H1 (cell line): ENCODE results near the gene GRM7. TPM values are rescaled to one million over a fixed set of nuclear protein-coding genes. Genes with fewer than 3 reads are reported as not detected.

ENCODE experiments used
- CTCF ChIA-PET: fragments of 300-600 bp; sonication (Branson Sonifier 250); formaldehyde crosslinking; loops from one replicate; lab custom pipeline; 2021; ENCODE audit not compliant: partially characterized antibody; lab: Charles Lee
- POLR2A ChIA-PET: fragments of 300-600 bp; sonication (Branson Sonifier 250); formaldehyde crosslinking; loops from one replicate; lab custom pipeline; 2021; ENCODE audit warnings: inconsistent platforms; ENCODE audit not compliant: partially characterized antibody; lab: Charles Lee
- DNase-seq, 2 experiments: peaks; one replicate each; pipeline versions ENCODE4 v3.0.0 to v3.0.0-alpha.2; 2010 to 2022; ENCODE audit warnings: low spot score in 2 of 2, low read depth in 1 of 2, mixed read lengths in 1 of 2
- FAIRE-seq: peaks from 2 replicates; lab custom pipeline; 2011; peaks lifted over from hg19 to GRCh38; lab: Jason Lieb, UNC
- H2AFZ ChIP-seq: 2 replicates; pipeline ENCODE4 v1.8.1; 2012; ENCODE audit warnings: low read length, inconsistent platforms
- H2AK5ac ChIP-seq: 2 replicates; pipeline ENCODE4 v1.6.1; 2013; ENCODE audit warnings: low read depth, low read length
- H2BK120ac ChIP-seq: replicated peaks from 2 replicates; pipeline ENCODE3; 2013; ENCODE audit warnings: low read depth, low read length, inconsistent platforms
- H2BK12ac ChIP-seq: 2 replicates; pipeline ENCODE4 v1.6.1; 2013; ENCODE audit warnings: low read depth, low read length
- H2BK15ac ChIP-seq: 2 replicates; pipeline ENCODE4 v1.6.1; 2013; ENCODE audit warnings: low read length
- H2BK20ac ChIP-seq: 2 replicates; pipeline ENCODE4 v1.6.1; 2013; ENCODE audit warnings: low read length
- H2BK5ac ChIP-seq: 2 replicates; pipeline ENCODE4 v1.6.1; 2013; ENCODE audit warnings: low read depth, low read length
- H3K14ac ChIP-seq: 2 replicates; pipeline ENCODE4 v1.6.1; 2013; ENCODE audit warnings: inconsistent platforms; ENCODE audit not compliant: insufficient read length
- H3K18ac ChIP-seq: 2 replicates; pipeline ENCODE4 v1.6.1; 2013; ENCODE audit warnings: low read length; ENCODE audit errors: extremely low read depth
- H3K23ac ChIP-seq: 2 replicates; pipeline ENCODE4 v1.6.1; 2013; ENCODE audit warnings: inconsistent platforms; ENCODE audit not compliant: insufficient read length
- H3K23me2 ChIP-seq: 2 replicates; pipeline ENCODE4 v1.6.1; 2013; ENCODE audit warnings: low read depth, low read length
- H3K27ac ChIP-seq: 2 replicates; pipeline ENCODE4 v1.6.1; 2011; ENCODE audit warnings: low read depth, low read length, inconsistent platforms
- H3K27me3 ChIP-seq, 4 experiments: replicated peaks in 1 of 4; 1 replicate in 1 of 4; 2 replicates in 3 of 4; pipeline versions ENCODE4 v1.6.1 to v1.8.1; 2011 to 2013; ENCODE audit warnings: low read length in 3 of 4, mild to moderate bottlenecking in 3 of 4, inconsistent platforms in 2 of 4, mixed read lengths in 2 of 4, moderate library complexity in 1 of 4; ENCODE audit not compliant: control insufficient read depth in 3 of 4, insufficient read depth in 3 of 4; ENCODE audit errors: extremely low read depth in 1 of 4
- H3K36me3 ChIP-seq, 4 experiments: 2 replicates each; pipeline versions ENCODE4 v1.6.1 to v1.8.1; 2011 to 2013; ENCODE audit warnings: mild to moderate bottlenecking in 4 of 4, low read length in 3 of 4, moderate library complexity in 2 of 4, control low read depth in 1 of 4, inconsistent platforms in 1 of 4; ENCODE audit not compliant: insufficient read depth in 4 of 4, control insufficient read depth in 2 of 4
- H3K4ac ChIP-seq: replicated peaks from 2 replicates; pipeline ENCODE3; 2013; ENCODE audit warnings: low read length, low read depth, mixed read lengths, inconsistent platforms; ENCODE audit not compliant: insufficient read length
- H3K4me1 ChIP-seq, 4 experiments: replicated peaks in 1 of 4; 1 replicate in 1 of 4; 2 replicates in 3 of 4; pipeline versions ENCODE4 v1.6.1 to v1.8.1; 2011 to 2013; ENCODE audit warnings: low read length in 3 of 4, inconsistent platforms in 2 of 4, mixed read lengths in 1 of 4; ENCODE audit not compliant: insufficient read depth in 4 of 4, control insufficient read depth in 3 of 4
- H3K4me2 ChIP-seq, 2 experiments: 2 replicates each; pipeline versions ENCODE4 v1.6.1 to v1.8.1; 2011 to 2013; ENCODE audit warnings: low read depth in 2 of 2, low read length in 2 of 2, control low read depth in 1 of 2, inconsistent platforms in 1 of 2, mild to moderate bottlenecking in 1 of 2; ENCODE audit not compliant: insufficient read depth in 1 of 2
- H3K4me3 ChIP-seq, 4 experiments: fragments of 200-600, 300-600 bp in 1 of 4; sonication (generic), shearing (Covaris generic), sonication (Bioruptor Twin) in 1 of 4; 2 replicates each; pipeline versions ENCODE4 v1.5.1 to v1.8.1; 2011 to 2016; ENCODE audit warnings: low read length in 4 of 4, low read depth in 3 of 4, control low read depth in 2 of 4, inconsistent platforms in 2 of 4, mild to moderate bottlenecking in 2 of 4, mixed read lengths in 1 of 4, moderate library complexity in 1 of 4; ENCODE audit not compliant: insufficient read depth in 2 of 4; ENCODE audit errors: extremely low read depth in 1 of 4
- H3K56ac ChIP-seq: replicated peaks from 2 replicates; pipeline ENCODE3; 2013; ENCODE audit warnings: low read depth, mild to moderate bottlenecking, mixed read lengths, low read length, inconsistent platforms; ENCODE audit not compliant: insufficient read length
- H3K79me1 ChIP-seq: 2 replicates; pipeline ENCODE4 v1.6.1; 2013; ENCODE audit warnings: low read depth, low read length, control low read depth
- H3K79me2 ChIP-seq, 2 experiments: 2 replicates each; pipeline versions ENCODE4 v1.6.1 to v1.8.1; 2012 to 2013; ENCODE audit warnings: low read length in 2 of 2, mild to moderate bottlenecking in 2 of 2, inconsistent platforms in 1 of 2; ENCODE audit not compliant: insufficient read depth in 2 of 2, control insufficient read depth in 1 of 2
- H3K9ac ChIP-seq, 4 experiments: replicated peaks in 1 of 4; 1 replicate in 1 of 4; 2 replicates in 3 of 4; pipeline versions ENCODE4 v1.6.1 to v1.8.1; 2011 to 2013; ENCODE audit warnings: low read depth in 3 of 4, low read length in 3 of 4, control low read depth in 2 of 4, mild to moderate bottlenecking in 2 of 4, moderate library complexity in 2 of 4, inconsistent platforms in 1 of 4; ENCODE audit errors: extremely low read depth in 1 of 4
- H3K9me3 ChIP-seq, 2 experiments: 2 replicates each; pipeline versions ENCODE4 v1.6.1 to v1.8.1; 2012 to 2013; ENCODE audit warnings: mild to moderate bottlenecking in 2 of 2, moderate library complexity in 2 of 2, control low read depth in 1 of 2, inconsistent platforms in 1 of 2, low read depth in 1 of 2, low read length in 1 of 2, mixed read lengths in 1 of 2; ENCODE audit not compliant: insufficient read depth in 2 of 2
- H4K20me1 ChIP-seq, 2 experiments: replicated peaks in 1 of 2; 2 replicates each; pipeline versions ENCODE3 to v1.8.1; 2011 to 2013; ENCODE audit warnings: inconsistent platforms in 2 of 2, low read length in 2 of 2, mild to moderate bottlenecking in 1 of 2; ENCODE audit not compliant: insufficient read depth in 2 of 2, control insufficient read depth in 1 of 2
- H4K5ac ChIP-seq: 2 replicates; pipeline ENCODE4 v1.6.1; 2013; ENCODE audit warnings: low read length, low read depth, mixed read lengths, inconsistent platforms; ENCODE audit not compliant: insufficient read length
- H4K8ac ChIP-seq: 2 replicates; pipeline ENCODE4 v1.8.0; 2013; ENCODE audit warnings: mild to moderate bottlenecking, moderate library complexity, low read length, inconsistent platforms; ENCODE audit not compliant: insufficient read depth; ENCODE audit errors: extremely low read depth
- H4K91ac ChIP-seq: replicated peaks from 2 replicates; pipeline ENCODE3; 2013; ENCODE audit warnings: low read length, mixed read lengths, inconsistent platforms; ENCODE audit not compliant: insufficient read length
- BRCA1 ChIP-seq: IDR thresholded peaks from 2 replicates; pipeline ENCODE4 v1.6.1; 2012; ENCODE audit warnings: low read depth, low read length, improper control_type of control experiment
- CEBPB ChIP-seq: IDR thresholded peaks from 2 replicates; pipeline ENCODE4 v1.6.1; 2012; ENCODE audit warnings: low read depth, low read length
- CTCF ChIP-seq, 3 experiments: IDR thresholded peaks; 1 replicate in 2 of 3; 2 replicates in 1 of 3; pipeline versions ENCODE4 v1.5.1 to v1.6.1; 2011; ENCODE audit warnings: low read length in 3 of 3, mild to moderate bottlenecking in 3 of 3, inconsistent platforms in 2 of 3, low read depth in 1 of 3, moderate library complexity in 1 of 3; ENCODE audit not compliant: insufficient read depth in 1 of 3; ENCODE audit errors: control extremely low read depth in 1 of 3
- GABPA ChIP-seq: IDR thresholded peaks from 2 replicates; pipeline ENCODE4 v1.6.1; 2011; ENCODE audit warnings: mild to moderate bottlenecking, low read length, moderate library complexity, borderline replicate concordance; ENCODE audit not compliant: insufficient read depth
- WGBS, 2 experiments: shearing (Covaris generic) in 1 of 2; methylation state at CpG; one replicate each; pipeline versions ENCODE4 v1.1.6 to v1.1.7; 2013 to 2015; ENCODE audit warnings: low lambda C conversion rate in 2 of 2, mixed read lengths in 2 of 2, inconsistent platforms in 1 of 2, low coverage in 1 of 2, missing lambda C conversion rate in 1 of 2; ENCODE audit not compliant: insufficient replicate concordance in 2 of 2, insufficient coverage in 1 of 2, insufficient read length in 1 of 2; ENCODE audit errors: extremely low coverage in 1 of 2, missing lambda C conversion rate in 1 of 2; 5-methylcytosine and 5-hydroxymethylcytosine counted together
- polyA plus RNA-seq, 7 experiments: library from polyadenylated mRNA; depleted of rRNA in 3 of 7; stranded (reverse) in 5 of 7; unstranded in 2 of 7; fragments of >200 nt in 5 of 7; fragments of 200-250 nt in 2 of 7; gene quantifications; 1 replicate in 5 of 7; 2 replicates in 1 of 7; 4 replicates in 1 of 7; pipeline versions ENCODE4 v1.2.1 to v1.2.3, GENCODE V29; 2011 to 2013; ENCODE audit warnings: missing spikeins in 2 of 7, mixed read lengths in 2 of 7
- total RNA-seq: library from RNA; stranded (reverse); fragmentation: NEBNext Ultra II Directional; extraction: Animal tissue kit (Norgen Biotek cat#: 25700); gene quantifications from 2 replicates; pipeline ENCODE4 v1.2.1, GENCODE V29; 2021

Gene GRM7
- total and polyA plus RNA-seq, 2 of the 8 experiments (the other 6 are each of a cell fraction or from before 2014, with no cell fraction given): 0.17 to 0.24 TPM

GRCh38 chr3:7421065-7421464 is 560.1 kb downstream of the GRM7 start:
- no peak overlapping the region for H2AFZ ChIP-seq
- H3K9me3 ChIP-seq: no peaks in the 10 kb centered on the region
- no peak overlapping the region for H3K56ac ChIP-seq
- H3K9ac ChIP-seq: no peak overlapping the region
- H4K20me1 ChIP-seq: no peaks in the 10 kb centered on the region
- POLR2A ChIA-PET: no interaction called here
- no peak overlapping the region for H4K5ac ChIP-seq
- H2BK15ac ChIP-seq: no peak overlapping the region
- no peaks in the 10 kb centered on the region for H3K79me1 ChIP-seq
- no peak overlapping the region for H3K27ac ChIP-seq
- H3K4ac ChIP-seq: no peak overlapping the region
- H3K27me3 ChIP-seq: no peaks in the 10 kb centered on the region
- no peaks in the 10 kb centered on the region for H3K4me1 ChIP-seq
- TF ChIP-seq BRCA1 (no peak), CEBPB (peak; percentile 53; the same call in 1 of the 2 replicates), CTCF (IDR thresholded peaks at IDR 0.05; ENCODE audit: control extremely low read depth in 1 of 3, insufficient read depth in 1 of 3, low read depth in 1 of 3, low read length in 3 of 3) (peak in 1 of 3 experiments; percentile 21; a peak in 2 of 4 replicates), GABPA (no peak)
- TF ChIP-seq, all 59 proteins: peak for 2
- Histone ChIP-seq H3K14ac (no peak overlapping the region), H3K23ac (no peak overlapping the region), H2AK5ac (no peak overlapping the region), H4K91ac (no peak overlapping the region), H2BK120ac (no peak overlapping the region), H3K18ac (no peak overlapping the region), H2BK5ac (no peak overlapping the region), H4K8ac (no peak overlapping the region), H3K36me3 (no peaks in the 10 kb centered on the region), H3K79me2 (no peaks in the 10 kb centered on the region), H2BK20ac (no peak overlapping the region), H3K23me2 (no peaks in the 10 kb centered on the region), H3K4me3 (no peak overlapping the region), H3K4me2 (no peak overlapping the region), H2BK12ac (no peak overlapping the region)
- DNase-seq (no peak), FAIRE-seq (no peak)
- 79% methylated on average over 1 of the region's 1 CpG; no CpG with 5 or more reads in 1 of the 2 experiments for WGBS, 2 experiments
- CTCF ChIA-PET: interaction anchor here (0.7 kb wide), 1 partner anchor 214 kb away, joined by 3 read pairs; no protein-coding TSS in a partner anchor
